Transverse colon (tissue), 4 donors: ENCODE measurements around the gene AMN. TPM values are rescaled to one million over a fixed set of nuclear protein-coding genes. Genes with fewer than 3 reads are reported as not detected.

ENCODE experiments used
- DNase-seq: peaks from one replicate; pipeline ENCODE4 v3.0.0-alpha.2; 2019
- H3K27ac ChIP-seq, 4 donors: fragments of 200-600 bp; sonication (generic); 2 replicates each; pipeline ENCODE4 v1.5.1; 2016 to 2018; ENCODE audit warnings: inconsistent platforms in 4 of 4
- H3K27me3 ChIP-seq: fragments of 200-600 bp; sonication (generic); 2 replicates; pipeline ENCODE4 v1.5.1; 2017; ENCODE audit warnings: inconsistent platforms
- H3K36me3 ChIP-seq, 4 donors: fragments of 200-600 bp; sonication (generic); 2 replicates each; pipeline ENCODE4 v1.5.1; 2017 to 2019; ENCODE audit warnings: inconsistent platforms in 4 of 4
- H3K4me1 ChIP-seq, 4 donors: fragments of 200-600 bp; sonication (generic); 2 replicates each; pipeline ENCODE4 v1.5.1; 2017 to 2020; ENCODE audit warnings: inconsistent platforms in 4 of 4
- H3K4me3 ChIP-seq, 4 donors: fragments of 200-600 bp; sonication (generic); 1 replicate in 1 of 4; 2 replicates in 3 of 4; pipeline versions ENCODE4 v1.5.1 to v1.6.1; 2017 to 2019; ENCODE audit warnings: inconsistent platforms in 4 of 4
- H3K9me3 ChIP-seq, 2 donors: fragments of 200-600 bp; sonication (generic); 2 replicates each; pipeline ENCODE4 v1.5.1; 2017 to 2019; ENCODE audit warnings: inconsistent platforms in 2 of 2
- EP300 ChIP-seq: sonication (generic); formaldehyde crosslinking; IDR thresholded peaks from one replicate; pipeline ENCODE4 v1.6.1; 2017; ENCODE audit warnings: antibody characterized with exemption, low read depth
- POLR2A ChIP-seq: fragments of 450-650 bp; IDR thresholded peaks from one replicate; pipeline ENCODE4 v1.6.1; 2016; ENCODE audit warnings: antibody characterized with exemption, mild to moderate bottlenecking, moderate library complexity
- POLR2AphosphoS5 ChIP-seq, 3 donors: sonication (generic); formaldehyde crosslinking; IDR thresholded peaks; one replicate each; pipeline ENCODE4 v1.6.1; 2016; ENCODE audit warnings: antibody characterized with exemption in 3 of 3
- WGBS, 2 donors: methylation state at CpG; one replicate each; pipeline ENCODE4 v1.1.5; 2018; ENCODE audit warnings: low coverage in 1 of 2; 5-methylcytosine and 5-hydroxymethylcytosine counted together
- in situ Hi-C, 4 donors: fragments of 200-750 bp; cut with MboI; loops; one replicate each; pipeline versions ENCODE4 v1.15.0 to v1.15.1; 2017; ENCODE audit warnings: low sequenced_read_pairs in 3 of 4, low pct_ligation_motif_present in 1 of 4, low pct_unique_long_range_greater_than_20kb in 1 of 4
- intact Hi-C: fragments of 100-400 bp; cut with DNase I; formaldehyde crosslinking; loops from one replicate; pipeline ENCODE4 v1.15.1; 2023; ENCODE audit warnings: low total_unique reads
- total RNA-seq, 4 donors: library from RNA; depleted of rRNA; stranded (reverse); fragments of >200 nt; gene quantifications; one replicate each; pipeline ENCODE4 v1.1.0, GENCODE V29; 2016
- TF ChIP-seq, protein P1 (sequence below), 5 experiments: fragments of 200-600 bp in 3 of 5; fragments of 450-650 bp in 2 of 5; sonication (generic) in 3 of 5; IDR thresholded peaks; 1 replicate in 2 of 5; 2 replicates in 3 of 5; pipeline ENCODE4 v1.5.1; 2016 to 2017; ENCODE audit warnings: antibody characterized with exemption in 5 of 5, inconsistent platforms in 3 of 5, mild to moderate bottlenecking in 2 of 5, moderate library complexity in 1 of 5

The AMN gene
- total RNA-seq, 4 donors from 2014 or later = 306 to 597 (median 420) TPM

DNA sequence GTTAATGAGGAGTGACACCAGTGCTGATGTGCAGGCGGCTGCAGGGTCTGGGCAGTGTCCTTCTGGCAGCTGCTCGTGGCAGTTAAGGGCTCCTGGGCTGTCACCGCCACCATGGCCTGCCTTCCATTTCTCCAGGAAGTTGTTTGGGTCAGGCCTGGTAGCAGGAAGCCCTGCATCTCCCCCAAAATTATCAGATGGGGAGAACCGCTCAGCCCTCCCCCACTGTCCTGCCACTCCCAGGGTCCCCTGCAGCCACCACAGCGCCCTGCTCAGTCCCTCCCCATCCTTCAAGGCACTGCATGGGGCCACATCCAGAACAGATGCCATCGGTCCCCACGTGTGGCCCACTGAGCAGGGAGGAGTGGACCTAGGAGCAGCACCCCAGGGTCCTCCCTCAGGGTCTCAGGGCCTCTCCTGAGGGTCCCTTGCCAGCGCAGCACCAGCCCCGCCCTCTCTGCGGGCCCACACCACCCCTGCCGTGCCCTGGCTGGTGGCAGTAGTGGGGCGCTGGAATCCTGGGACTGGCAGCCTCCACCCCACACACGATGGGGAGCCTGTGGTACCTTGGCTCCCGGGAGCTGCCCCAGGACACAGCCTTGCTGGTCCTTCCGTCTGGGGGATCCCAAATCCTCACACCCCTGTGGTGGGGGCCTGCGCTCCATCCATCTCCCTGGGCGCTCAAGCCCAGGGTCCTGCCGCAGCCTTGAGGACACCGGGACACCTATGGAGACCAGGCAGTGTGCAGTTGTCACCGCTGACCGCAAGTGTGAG, 10.3 kb upstream of the AMN start:
- Histone ChIP-seq H3K27ac (no peak overlapping the region), H3K36me3 (no peaks in the 10 kb centered on the region), H3K27me3 (no peaks in the 10 kb centered on the region), H3K4me3 (no peak overlapping the region), H3K4me1 (no peaks in the 10 kb centered on the region), H3K9me3 (no peaks in the 10 kb centered on the region)
- intact Hi-C loops (loop anchor here (10.0 kb wide), 1 partner anchor 137 kb away; the partner anchor contains the start of gene TRAF3), in situ Hi-C loops (loop anchor here in 3 of 4 donors (25.0 kb wide), 2 partner anchors 150 to 225 kb away; no protein-coding TSS in a partner anchor)
- no peak for DNase-seq
- TF ChIP-seq POLR2A (no peak), POLR2AphosphoS5 (IDR thresholded peaks at IDR 0.05) (no peak), EP300 (no peak)
- TF ChIP-seq, protein P1, sequence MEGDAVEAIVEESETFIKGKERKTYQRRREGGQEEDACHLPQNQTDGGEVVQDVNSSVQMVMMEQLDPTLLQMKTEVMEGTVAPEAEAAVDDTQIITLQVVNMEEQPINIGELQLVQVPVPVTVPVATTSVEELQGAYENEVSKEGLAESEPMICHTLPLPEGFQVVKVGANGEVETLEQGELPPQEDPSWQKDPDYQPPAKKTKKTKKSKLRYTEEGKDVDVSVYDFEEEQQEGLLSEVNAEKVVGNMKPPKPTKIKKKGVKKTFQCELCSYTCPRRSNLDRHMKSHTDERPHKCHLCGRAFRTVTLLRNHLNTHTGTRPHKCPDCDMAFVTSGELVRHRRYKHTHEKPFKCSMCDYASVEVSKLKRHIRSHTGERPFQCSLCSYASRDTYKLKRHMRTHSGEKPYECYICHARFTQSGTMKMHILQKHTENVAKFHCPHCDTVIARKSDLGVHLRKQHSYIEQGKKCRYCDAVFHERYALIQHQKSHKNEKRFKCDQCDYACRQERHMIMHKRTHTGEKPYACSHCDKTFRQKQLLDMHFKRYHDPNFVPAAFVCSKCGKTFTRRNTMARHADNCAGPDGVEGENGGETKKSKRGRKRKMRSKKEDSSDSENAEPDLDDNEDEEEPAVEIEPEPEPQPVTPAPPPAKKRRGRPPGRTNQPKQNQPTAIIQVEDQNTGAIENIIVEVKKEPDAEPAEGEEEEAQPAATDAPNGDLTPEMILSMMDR (IDR thresholded peaks at IDR 0.05) = no peak
- WGBS, 2 donors = 91% methylated on average over 14 of the region's 21 CpGs; no CpG with 5 or more reads in 1 of the 2 donors

DNA sequence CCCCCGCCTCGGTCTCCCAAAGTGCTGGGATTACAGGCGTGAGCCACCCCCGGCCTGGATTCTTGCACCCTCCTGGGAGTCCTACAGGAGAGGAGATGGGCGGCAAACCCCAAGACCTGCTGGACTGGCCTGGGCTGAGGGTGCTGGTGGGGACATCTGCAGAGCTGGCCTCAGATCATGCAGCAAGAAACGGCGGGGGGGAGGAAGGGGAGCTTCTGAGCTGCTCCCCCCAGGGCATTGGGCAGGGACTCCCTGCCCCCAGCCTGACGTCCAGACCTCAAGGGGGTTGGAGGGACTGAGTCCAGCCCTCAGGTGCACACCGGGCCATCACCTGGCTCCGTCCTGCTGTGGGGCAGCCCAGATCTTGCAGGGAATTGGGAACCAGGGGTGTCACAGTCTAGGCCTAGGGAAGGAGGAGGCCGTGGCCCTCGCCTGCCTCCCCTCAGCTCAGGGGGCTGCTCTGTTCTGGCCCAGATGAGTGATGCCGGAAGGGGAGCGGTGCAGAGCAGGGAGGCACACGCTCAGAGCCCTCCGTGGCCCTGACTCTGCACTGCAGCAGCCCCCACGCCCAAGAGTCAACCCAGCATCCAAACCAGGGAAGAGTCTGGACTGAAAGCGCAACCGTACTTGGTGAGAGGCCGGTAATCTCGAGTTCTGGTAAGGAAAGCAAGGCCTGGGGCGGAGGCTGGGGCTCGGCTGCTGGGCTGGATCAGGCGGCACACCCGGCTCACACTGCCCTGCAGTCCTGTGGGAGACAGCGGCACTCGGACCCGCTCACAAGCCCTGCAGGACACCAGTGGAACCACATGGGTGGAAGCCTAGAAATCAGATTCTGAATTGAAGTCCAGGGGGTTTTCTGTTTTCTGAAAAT, 8.9 kb upstream of the AMN start:
- 88% methylated on average over 27 of the region's 28 CpGs; no CpG with 5 or more reads in 1 of the 2 donors for WGBS, 2 donors
- H3K4me3 ChIP-seq = no peak overlapping the region
- H3K27ac ChIP-seq = no peak overlapping the region
- no peaks in the 10 kb centered on the region for H3K9me3 ChIP-seq
- no peak for DNase-seq
- TF ChIP-seq EP300 (no peak), POLR2A (no peak), POLR2AphosphoS5 (IDR thresholded peaks at IDR 0.05) (no peak)
- TF ChIP-seq, protein P1 (IDR thresholded peaks at IDR 0.05) = no peak
- H3K27me3 ChIP-seq = no peaks in the 10 kb centered on the region
- in situ Hi-C loops = loop anchor here in 3 of 4 donors (25.0 kb wide), 2 partner anchors 151 to 226 kb away; no protein-coding TSS in a partner anchor
- no peaks in the 10 kb centered on the region for H3K4me1 ChIP-seq
- H3K36me3 ChIP-seq = no peaks in the 10 kb centered on the region
- intact Hi-C loops = loop anchor here (10.0 kb wide), 1 partner anchor 139 kb away; the partner anchor contains the start of gene TRAF3

DNA sequence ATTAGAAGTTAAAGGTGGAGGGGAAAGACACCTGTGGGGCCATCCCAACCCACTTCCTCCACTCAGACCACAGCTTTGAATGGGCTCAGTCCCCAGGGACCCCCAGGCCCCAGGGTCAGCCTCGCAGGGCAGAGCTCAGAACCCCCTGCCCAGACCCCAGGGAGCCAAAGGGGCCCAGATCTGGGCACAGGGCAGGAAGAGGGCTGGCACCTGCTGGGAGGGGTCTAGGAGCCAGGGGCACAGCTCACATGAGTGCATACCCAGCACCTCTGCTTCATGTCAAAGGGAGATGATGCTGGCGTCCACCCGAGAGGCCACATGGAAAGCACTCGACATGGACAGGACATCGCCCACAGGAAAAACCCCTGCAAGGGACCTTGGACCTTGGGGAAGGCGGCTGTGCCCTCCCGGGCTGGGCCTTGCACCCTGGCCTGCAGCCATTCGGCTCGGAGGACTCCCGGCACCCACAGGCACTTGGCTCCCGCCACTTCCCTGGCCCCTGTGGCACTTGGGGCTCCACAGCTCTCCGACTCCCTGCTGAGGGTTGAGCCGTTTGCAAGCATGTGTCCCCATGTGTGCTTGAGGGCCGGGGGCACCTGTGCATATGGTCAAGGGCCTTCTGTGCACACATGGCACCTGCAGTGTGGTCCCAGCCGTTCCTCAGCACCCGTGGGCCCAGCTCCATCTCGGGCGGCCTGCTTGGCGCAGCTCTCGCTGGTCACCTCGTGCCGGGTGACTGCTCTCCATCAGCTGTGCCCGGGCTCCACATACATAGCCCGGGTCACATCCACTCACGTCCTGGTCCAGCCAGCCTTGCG, 7.8 kb upstream of the AMN start:
- TF ChIP-seq, protein P1 (IDR thresholded peaks at IDR 0.05) = no peak
- TF ChIP-seq POLR2AphosphoS5 (IDR thresholded peaks at IDR 0.05) (no peak), POLR2A (no peak), EP300 (no peak)
- DNase-seq = no peak
- in situ Hi-C loops (loop anchor here in 3 of 4 donors (25.0 kb wide), 2 partner anchors 152 to 227 kb away; no protein-coding TSS in a partner anchor), intact Hi-C loops (loop anchor here (5.0 to 10.0 kb wide), 2 partner anchors 140 to 222 kb away; partner anchors contain the start of gene TRAF3)
- Histone ChIP-seq H3K36me3 (no peaks in the 10 kb centered on the region), H3K27me3 (no peaks in the 10 kb centered on the region), H3K9me3 (no peaks in the 10 kb centered on the region), H3K27ac (no peak overlapping the region), H3K4me1 (no peaks in the 10 kb centered on the region), H3K4me3 (no peak overlapping the region)
- WGBS, 2 donors = 83% methylated on average over 26 of the region's 26 CpGs; no CpG with 5 or more reads in 1 of the 2 donors
